Measurements from ENCODE around the gene KRTAP6-3.

Gene KRTAP6-3

GRCh38 chr21:30620522-30620921 lies 28.3 kb downstream of the KRTAP6-3 start, which contains the start of gene KRTAP20-4:
KRTAP20-4 (plus strand) TSS chr21:30620627.
- no peak within 1 kb of the TSS for H3K27ac ChIP-seq

GRCh38 chr21:30623362-30623761 lies 31.1 kb downstream of the KRTAP6-3 start:
- TF ChIP-seq ZFX (IDR thresholded peaks at IDR 0.05) (no peak), CTCF (conservative IDR thresholded peaks at IDR 0.05) (no peak)
- H3K27ac ChIP-seq, result no peak overlapping the region

More at GRCh38 chr21:30620522-30620921, 28.3 kb downstream of the KRTAP6-3 start, which contains the start of gene KRTAP20-4:
- TF ChIP-seq CTCF (conservative IDR thresholded peaks at IDR 0.05), result no peak
- TF ChIP-seq ZFX (IDR thresholded peaks at IDR 0.05), result no peak

- no peak overlapping the region for H3K27ac ChIP-seq
- TF ChIP-seq CTCF (conservative IDR thresholded peaks at IDR 0.05) (no peak), ZFX (IDR thresholded peaks at IDR 0.05) (no peak)
These were observed 33.4 kb downstream of the KRTAP6-3 start for GRCh38 chr21:30625449-30626165.

- TF ChIP-seq ZFX (IDR thresholded peaks at IDR 0.05), result no peak
- TF ChIP-seq CTCF (conservative IDR thresholded peaks at IDR 0.05), result no peak
- no peak overlapping the region for H3K27ac ChIP-seq
These were observed 35.9 kb downstream of the KRTAP6-3 start for GRCh38 chr21:30628109-30628508.

GRCh38 chr21:30629200-30629599 lies 37.0 kb downstream of the KRTAP6-3 start:
- no peak for TF ChIP-seq ZFX (IDR thresholded peaks at IDR 0.05)
- no peak for TF ChIP-seq CTCF (conservative IDR thresholded peaks at IDR 0.05)
- no peak overlapping the region for H3K27ac ChIP-seq

GRCh38 chr21:30634906-30635305 lies 42.7 kb downstream of the KRTAP6-3 start, which contains the start of gene KRTAP20-2:
KRTAP20-2 (plus strand) TSS chr21:30635206; CDS start chr21:30635264, 58 bp downstream.
- TF ChIP-seq CTCF (conservative IDR thresholded peaks at IDR 0.05) (no peak), ZFX (IDR thresholded peaks at IDR 0.05) (no peak)
- H3K27ac ChIP-seq, result no peak within 1 kb of the TSS

- H3K27ac ChIP-seq, result no peak overlapping the region
- TF ChIP-seq CTCF (conservative IDR thresholded peaks at IDR 0.05) (no peak), ZFX (IDR thresholded peaks at IDR 0.05) (no peak)
These were observed 46.4 kb downstream of the KRTAP6-3 start for GRCh38 chr21:30638686-30639085.

All from C4-2B (cell line).